Measurements from ENCODE around the gene KCNJ11.

- TF ChIP-seq GATA2 (IDR thresholded peaks at IDR 0.05; ENCODE audit: low read depth, low read length) (no peak), GATA3 (IDR thresholded peaks at IDR 0.05; ENCODE audit: low read depth, low read length) (no peak)
Observed at GRCh38 chr11:17413414-17414316, 25.2 kb upstream of the KCNJ11 start.
